ENCODE results near the gene SLAMF1.

The SLAMF1 gene

DNA sequence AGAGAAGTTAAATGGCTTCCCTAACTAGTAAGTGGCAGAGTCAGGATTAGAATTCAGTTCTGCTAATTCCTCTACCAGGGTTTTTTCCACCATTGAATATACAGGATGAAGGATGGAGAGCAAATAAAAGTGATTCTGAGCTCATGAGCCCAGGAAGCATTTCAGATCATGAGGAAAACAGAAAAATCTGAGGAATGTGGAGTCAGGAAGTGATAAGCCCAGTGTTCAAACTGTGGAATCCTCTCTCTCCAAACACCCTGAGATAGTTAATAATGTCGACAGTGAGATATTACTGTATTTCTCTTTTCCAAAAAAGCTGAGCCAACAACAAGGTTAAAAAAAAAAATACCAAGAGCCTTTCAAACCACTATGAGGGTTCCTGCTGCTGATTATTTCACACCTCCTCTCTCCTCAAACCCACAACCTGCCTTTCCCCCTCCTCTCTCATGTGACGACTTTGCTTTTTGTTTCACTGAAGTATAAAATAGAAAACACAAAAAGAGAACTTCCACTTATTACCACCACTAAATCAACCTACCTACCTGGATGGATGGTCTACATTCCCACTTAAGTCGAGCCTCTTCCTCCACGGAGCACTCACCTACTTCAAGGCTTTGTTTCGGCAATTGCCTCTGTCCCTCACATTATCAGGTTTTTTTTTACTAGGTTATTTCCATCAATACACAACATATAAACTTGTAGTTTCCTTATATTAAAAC lies 8.9 kb downstream of the SLAMF1 start:
- Histone ChIP-seq H3K4me1 (ENCODE audit: insufficient read depth, insufficient read length) (peaks cover 6% of the 10 kb centered on the region), H3K9ac (ENCODE audit: insufficient read length, low read depth) (no peak overlapping the region)
- TF ChIP-seq YY1 (IDR thresholded peaks at IDR 0.05; ENCODE audit: insufficient read depth, insufficient read length) (no peak), SUZ12 (IDR thresholded peaks at IDR 0.05; ENCODE audit: extremely low read depth, insufficient read depth, insufficient read length) (no peak), ZNF274 (IDR thresholded peaks at IDR 0.05; ENCODE audit: low read depth, low read length) (no peak)

GRCh38 chr1:160637065-160637464 lies 9.8 kb downstream of the SLAMF1 start:
- no peak for TF ChIP-seq YY1 (IDR thresholded peaks at IDR 0.05; ENCODE audit: insufficient read depth, insufficient read length)
- TF ChIP-seq SUZ12 (IDR thresholded peaks at IDR 0.05; ENCODE audit: extremely low read depth, insufficient read depth, insufficient read length), result no peak
- no peak for TF ChIP-seq ZNF274 (IDR thresholded peaks at IDR 0.05; ENCODE audit: low read depth, low read length)
- Histone ChIP-seq H3K36me3 (ENCODE audit: insufficient read depth, insufficient read length, low read length) (no peaks in the 10 kb centered on the region), H3K4me3 (ENCODE audit: insufficient read length, low read depth) (no peak overlapping the region), H3K9me3 (ENCODE audit: insufficient read depth, low read length) (0 out of 2 replicates have a peak, but pooled peaks cover 3% of the 10 kb centered on the region), H3K27me3 (ENCODE audit: insufficient read depth, insufficient read length) (no peaks in the 10 kb centered on the region), H3K4me1 (ENCODE audit: insufficient read depth, insufficient read length) (peaks cover 6% of the 10 kb centered on the region), H3K9ac (ENCODE audit: insufficient read length, low read depth) (no peak overlapping the region)
- DNase-seq (ENCODE audit: low read depth, low spot score), result no peak

More for the DNA sequence above, 8.9 kb downstream of the SLAMF1 start:
- no peaks in the 10 kb centered on the region for H3K27me3 ChIP-seq (ENCODE audit: insufficient read depth, insufficient read length)
- H3K36me3 ChIP-seq (ENCODE audit: insufficient read depth, insufficient read length, low read length), result no peaks in the 10 kb centered on the region
- no peak for DNase-seq (ENCODE audit: low read depth, low spot score)
- no peaks in the 10 kb centered on the region for H3K9me3 ChIP-seq (ENCODE audit: insufficient read depth, low read length)
- H3K4me3 ChIP-seq (ENCODE audit: insufficient read length, low read depth), result no peak overlapping the region

DNA sequence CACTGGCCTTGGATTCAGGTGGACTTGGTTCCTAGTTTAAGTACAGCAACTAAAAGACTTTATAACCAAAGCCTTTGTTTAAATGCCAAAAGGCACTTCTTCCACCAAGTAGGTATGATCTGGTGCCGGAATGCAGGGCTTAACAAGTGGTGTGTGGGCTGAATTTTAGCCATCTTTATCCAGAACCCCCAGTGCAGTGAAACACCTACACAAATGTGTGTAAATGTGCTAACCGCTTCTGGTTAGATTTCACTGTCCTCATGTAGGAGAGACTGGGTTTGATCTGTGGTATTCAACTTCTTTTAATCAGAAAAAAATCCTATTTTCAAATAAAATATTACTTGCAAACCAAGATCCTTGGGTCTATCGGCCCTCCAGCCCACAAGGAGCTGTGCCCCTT lies 10.3 kb downstream of the SLAMF1 start:
- 0 out of 2 replicates have a peak, but pooled peaks cover 5% of the 10 kb centered on the region for H3K9me3 ChIP-seq (ENCODE audit: insufficient read depth, low read length)
- TF ChIP-seq SUZ12 (IDR thresholded peaks at IDR 0.05; ENCODE audit: extremely low read depth, insufficient read depth, insufficient read length), result no peak
- no peak for TF ChIP-seq YY1 (IDR thresholded peaks at IDR 0.05; ENCODE audit: insufficient read depth, insufficient read length)
- TF ChIP-seq ZNF274 (IDR thresholded peaks at IDR 0.05; ENCODE audit: low read depth, low read length), result no peak
- peaks cover 6% of the 10 kb centered on the region for H3K4me1 ChIP-seq (ENCODE audit: insufficient read depth, insufficient read length)
- H3K27me3 ChIP-seq (ENCODE audit: insufficient read depth, insufficient read length), result no peaks in the 10 kb centered on the region
- no peak overlapping the region for H3K4me3 ChIP-seq (ENCODE audit: insufficient read length, low read depth)
- no peak overlapping the region for H3K9ac ChIP-seq (ENCODE audit: insufficient read length, low read depth)
- DNase-seq (ENCODE audit: low read depth, low spot score), result no peak
- no peaks in the 10 kb centered on the region for H3K36me3 ChIP-seq (ENCODE audit: insufficient read depth, insufficient read length, low read length)

- Histone ChIP-seq H3K27me3 (ENCODE audit: insufficient read depth, insufficient read length) (no peaks in the 10 kb centered on the region), H3K9ac (ENCODE audit: insufficient read length, low read depth) (no peak overlapping the region), H3K4me1 (ENCODE audit: insufficient read depth, insufficient read length) (peaks cover 6% of the 10 kb centered on the region), H3K9me3 (ENCODE audit: insufficient read depth, low read length) (0 out of 2 replicates have a peak, but pooled peaks cover 5% of the 10 kb centered on the region), H3K36me3 (ENCODE audit: insufficient read depth, insufficient read length, low read length) (no peaks in the 10 kb centered on the region), H3K4me3 (ENCODE audit: insufficient read length, low read depth) (no peak overlapping the region)
- DNase-seq (ENCODE audit: low read depth, low spot score), result no peak
- TF ChIP-seq YY1 (IDR thresholded peaks at IDR 0.05; ENCODE audit: insufficient read depth, insufficient read length) (no peak), SUZ12 (IDR thresholded peaks at IDR 0.05; ENCODE audit: extremely low read depth, insufficient read depth, insufficient read length) (no peak), ZNF274 (IDR thresholded peaks at IDR 0.05; ENCODE audit: low read depth, low read length) (no peak)
These were observed 10.8 kb downstream of the SLAMF1 start for GRCh38 chr1:160636076-160636475.

DNA sequence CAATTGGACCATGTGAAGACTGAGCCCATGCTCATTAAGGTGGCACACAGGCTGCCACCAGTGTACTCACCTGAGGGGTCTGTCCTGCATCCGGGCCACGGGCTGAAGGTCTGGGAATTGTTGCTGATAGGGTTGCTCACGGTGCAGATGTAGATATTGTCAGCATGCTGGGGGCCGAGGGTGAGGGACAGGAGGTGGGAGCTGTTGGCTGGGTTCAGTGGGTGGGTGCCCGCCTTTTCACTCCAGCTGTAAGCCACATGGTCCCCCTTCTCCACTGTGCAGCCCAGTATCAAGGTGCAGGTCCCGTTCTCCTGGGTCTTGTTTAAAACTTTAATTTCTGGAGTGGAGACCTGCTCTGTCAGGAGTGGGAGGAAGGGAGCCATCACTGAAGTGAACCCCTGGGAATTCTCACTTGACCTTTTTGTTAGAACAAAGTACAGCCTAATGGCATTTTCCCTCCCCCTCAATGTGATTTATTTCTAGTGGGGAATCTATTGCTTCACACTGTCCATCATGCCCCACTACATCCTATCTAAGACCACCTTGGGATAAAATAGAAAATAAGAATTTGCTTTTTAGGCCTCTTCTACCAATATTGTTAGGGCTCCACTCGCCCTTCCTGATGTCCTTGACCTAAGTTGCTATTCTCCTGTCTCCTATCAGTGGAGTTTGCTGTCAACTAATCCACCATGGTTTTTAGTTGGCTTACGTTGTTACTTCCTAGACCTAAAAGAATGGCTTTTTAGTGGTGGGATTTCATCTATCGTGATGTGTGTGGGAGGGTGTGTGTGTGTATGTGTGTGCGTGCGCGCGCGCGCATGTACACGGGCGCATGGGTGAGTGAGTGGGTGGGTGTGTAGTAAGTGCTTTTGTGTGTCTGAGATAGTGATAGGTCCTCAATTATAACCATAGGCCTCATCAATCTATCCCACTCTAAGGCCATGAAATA lies 12.0 kb downstream of the SLAMF1 start:
- Histone ChIP-seq H3K9ac (ENCODE audit: insufficient read length, low read depth) (no peak overlapping the region), H3K27me3 (ENCODE audit: insufficient read depth, insufficient read length) (no peaks in the 10 kb centered on the region), H3K36me3 (ENCODE audit: insufficient read depth, insufficient read length, low read length) (no peaks in the 10 kb centered on the region), H3K4me3 (ENCODE audit: insufficient read length, low read depth) (no peak overlapping the region), H3K4me1 (ENCODE audit: insufficient read depth, insufficient read length) (peaks cover 9% of the 10 kb centered on the region), H3K9me3 (ENCODE audit: insufficient read depth, low read length) (0 out of 2 replicates have a peak, but pooled peaks cover 5% of the 10 kb centered on the region)
- no peak for DNase-seq (ENCODE audit: low read depth, low spot score)
- TF ChIP-seq ZNF274 (IDR thresholded peaks at IDR 0.05; ENCODE audit: low read depth, low read length) (no peak), SUZ12 (IDR thresholded peaks at IDR 0.05; ENCODE audit: extremely low read depth, insufficient read depth, insufficient read length) (no peak), YY1 (IDR thresholded peaks at IDR 0.05; ENCODE audit: insufficient read depth, insufficient read length) (no peak)

- no peak for DNase-seq (ENCODE audit: low read depth, low spot score)
- H3K9ac ChIP-seq (ENCODE audit: insufficient read length, low read depth), result no peak overlapping the region
- H3K4me1 ChIP-seq (ENCODE audit: insufficient read depth, insufficient read length), result peaks cover 14% of the 10 kb centered on the region
- 0 out of 2 replicates have a peak, but pooled peaks cover 5% of the 10 kb centered on the region for H3K9me3 ChIP-seq (ENCODE audit: insufficient read depth, low read length)
- TF ChIP-seq YY1 (IDR thresholded peaks at IDR 0.05; ENCODE audit: insufficient read depth, insufficient read length) (no peak), SUZ12 (IDR thresholded peaks at IDR 0.05; ENCODE audit: extremely low read depth, insufficient read depth, insufficient read length) (no peak), ZNF274 (IDR thresholded peaks at IDR 0.05; ENCODE audit: low read depth, low read length) (no peak)
- H3K4me3 ChIP-seq (ENCODE audit: insufficient read length, low read depth), result no peak overlapping the region
- H3K36me3 ChIP-seq (ENCODE audit: insufficient read depth, insufficient read length, low read length), result no peaks in the 10 kb centered on the region
- H3K27me3 ChIP-seq (ENCODE audit: insufficient read depth, insufficient read length), result no peaks in the 10 kb centered on the region
These were observed 13.4 kb downstream of the SLAMF1 start for GRCh38 chr1:160633330-160633903.

All from NT2/D1 (cell line).